ENCODE results near the gene NAP1L4. TPM values are rescaled to one million over a fixed set of nuclear protein-coding genes. Genes with fewer than 3 reads are reported as not detected.
A peak's percentile ranks its signal among the peaks of the same experiment; 100 is the strongest.

Gene NAP1L4
- total and polyA plus RNA-seq, 7 experiments from 2014 or later = 134 to 356 (median 292) TPM

DNA sequence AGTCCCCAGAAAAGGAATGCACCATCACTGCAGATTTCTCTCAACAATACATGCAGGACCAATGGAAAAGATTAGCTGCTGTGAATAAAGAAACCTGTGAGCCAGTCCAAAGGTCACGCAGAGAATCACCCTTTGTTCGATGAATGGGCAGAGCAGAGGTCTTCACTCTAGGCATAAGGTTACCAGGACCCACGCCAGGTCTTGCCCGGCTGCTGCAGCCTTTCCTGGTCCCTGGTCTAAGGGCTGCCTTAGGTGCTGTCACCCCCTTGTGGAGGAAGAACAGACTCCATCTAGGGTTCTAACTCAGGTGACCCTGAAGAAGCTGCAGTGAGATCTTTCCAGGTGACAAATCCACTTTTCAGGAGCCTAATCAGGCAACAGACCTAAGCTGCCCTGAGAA lies 29.0 kb upstream of the NAP1L4 start:
- peak in 7 of 9 donors; percentile 37 to 60 (median 48) for DNase-seq
- Histone ChIP-seq H3K27ac (ENCODE audit: low read depth, low read length) (no peak overlapping the region), H3K27me3 (ENCODE audit: control insufficient read depth in 2 of 2, insufficient read depth in 2 of 2, low read length in 2 of 2) (no peaks in the 10 kb centered on the region), H3K4me1 (ENCODE audit: control insufficient read depth in 2 of 2, insufficient read depth in 2 of 2, low read length in 2 of 2) (peaks cover 0 to 27% of the 10 kb centered on the region in 2 donors), H3K4me3 (ENCODE audit: low read length) (no peak overlapping the region), H3K9me3 (ENCODE audit: control insufficient read depth in 2 of 3, low read length in 3 of 3) (no peaks in the 10 kb centered on the region), H3K36me3 (ENCODE audit: control insufficient read depth in 2 of 3, insufficient read depth in 3 of 3, low read length in 3 of 3) (peaks cover 3 to 47% (median 3%) of the 10 kb centered on the region in 3 experiments)
- peak; percentile 81 for ATAC-seq
- Mint-ChIP-seq H3K4me1 (peaks cover 21 to 54% (median 46%) of the 10 kb centered on the region in 7 donors), H3K4me3 (no peak overlapping the region), H3K9me3 (no peaks in the 10 kb centered on the region), H3K36me3 (peaks cover 4 to 28% (median 7%) of the 10 kb centered on the region in 5 donors), H3K27ac (peak overlapping the region in 2 of 9 donors; percentile 38 to 78), H3K27me3 (no peaks in the 10 kb centered on the region)
- ChIA-PET CTCF (interaction anchor here (0.6 to 4.1 kb wide), 8 partner anchors 28 to 489 kb away, joined by 3 to 43 read pairs (median 4); no protein-coding TSS in a partner anchor), POLR2A (interaction anchor here (0.6 to 1.5 kb wide), 5 partner anchors 32 to 128 kb away, joined by 3 to 5 read pairs (median 4); no protein-coding TSS in a partner anchor)
- intact Hi-C loops (cut with micrococcal nuclease) = loop anchor here (1.0 kb wide), 4 partner anchors 29 to 488 kb away; partner anchors contain the start of gene NAP1L4 (in 1 of the 2)

DNA sequence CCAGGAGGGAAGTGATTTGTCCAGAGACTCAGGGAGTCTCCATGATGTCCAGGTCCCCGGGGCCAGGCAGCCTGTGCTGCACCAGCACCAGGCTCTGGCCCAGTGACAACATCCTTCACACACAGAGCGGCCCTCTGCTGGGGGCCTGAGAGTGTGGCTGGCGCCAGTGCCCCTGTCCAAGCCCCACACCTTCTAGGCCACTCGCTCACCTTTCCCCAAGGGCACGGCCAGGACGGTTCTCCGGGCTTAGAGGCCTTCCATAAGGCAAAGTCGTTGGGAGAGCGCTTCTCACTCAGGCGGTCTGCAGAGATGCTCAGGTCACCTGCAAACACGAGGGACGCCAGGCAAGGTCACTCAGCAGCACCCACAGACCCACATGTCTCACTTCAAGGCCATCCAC lies 27.9 kb upstream of the NAP1L4 start:
- Histone ChIP-seq H3K4me3 (ENCODE audit: low read length) (no peak overlapping the region), H3K36me3 (ENCODE audit: control insufficient read depth in 2 of 3, insufficient read depth in 3 of 3, low read length in 3 of 3) (peaks cover 0 to 46% (median 3%) of the 10 kb centered on the region in 3 experiments), H3K27me3 (ENCODE audit: control insufficient read depth in 2 of 2, insufficient read depth in 2 of 2, low read length in 2 of 2) (no peaks in the 10 kb centered on the region), H3K9me3 (ENCODE audit: control insufficient read depth in 2 of 3, low read length in 3 of 3) (no peaks in the 10 kb centered on the region), H3K4me1 (ENCODE audit: control insufficient read depth in 2 of 2, insufficient read depth in 2 of 2, low read length in 2 of 2) (peaks cover 9 to 38% of the 10 kb centered on the region in 2 donors), H3K27ac (ENCODE audit: low read depth, low read length) (no peak overlapping the region)
- Mint-ChIP-seq H3K4me1 (peaks cover 25 to 65% (median 55%) of the 10 kb centered on the region in 7 donors), H3K27ac (peak overlapping the region in 4 of 9 donors; percentile 16 to 77 (median 68)), H3K36me3 (peaks cover 0 to 25% (median 5%) of the 10 kb centered on the region in 5 donors), H3K9me3 (no peaks in the 10 kb centered on the region), H3K4me3 (peak overlapping the region in 1 of 10 donors; percentile 25), H3K27me3 (no peaks in the 10 kb centered on the region)
- ChIA-PET CTCF (interaction anchor here (0.9 to 4.1 kb wide), 4 partner anchors 29 to 487 kb away, joined by 3 to 43 read pairs (median 8); no protein-coding TSS in a partner anchor), POLR2A (no interaction called here)
- intact Hi-C loops (cut with micrococcal nuclease) = no loop called here
- no peak for DNase-seq
- no peak for ATAC-seq

DNA sequence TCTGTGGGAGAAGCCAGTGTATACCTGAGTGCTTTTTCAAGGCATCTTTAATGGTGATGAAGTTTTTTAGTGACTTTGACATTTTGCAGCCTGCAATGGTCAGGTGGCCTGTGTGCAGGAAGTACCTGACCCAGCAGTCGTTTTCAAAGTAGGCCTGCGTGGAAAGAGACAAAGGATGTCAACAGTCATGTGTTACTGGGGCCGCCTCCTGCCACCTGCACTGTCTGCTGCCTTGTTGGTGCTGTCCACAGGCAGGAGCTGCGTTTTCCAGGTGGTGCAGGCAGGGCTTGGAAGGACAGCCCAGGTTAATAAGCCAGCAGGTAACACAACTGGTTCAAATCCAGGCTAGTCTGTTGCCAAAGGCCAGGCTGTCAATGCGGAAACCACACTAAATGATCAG lies 26.5 kb upstream of the NAP1L4 start:
- peaks cover 0 to 23% (median 5%) of the 10 kb centered on the region in 5 donors for H3K36me3 Mint-ChIP-seq
- no peaks in the 10 kb centered on the region for H3K27me3 Mint-ChIP-seq
- peaks cover 19 to 51% of the 10 kb centered on the region in 2 donors for H3K4me1 ChIP-seq (ENCODE audit: control insufficient read depth in 2 of 2, insufficient read depth in 2 of 2, low read length in 2 of 2)
- no peaks in the 10 kb centered on the region for H3K9me3 Mint-ChIP-seq
- ChIA-PET POLR2A (no interaction called here), CTCF (interaction anchor here (0.6 to 1.0 kb wide), 2 partner anchors 42 to 484 kb away, joined by 3 to 4 read pairs; no protein-coding TSS in a partner anchor)
- no peak overlapping the region for H3K27ac ChIP-seq (ENCODE audit: low read depth, low read length)
- H3K4me3 ChIP-seq (ENCODE audit: low read length) = no peak overlapping the region
- H3K36me3 ChIP-seq (ENCODE audit: control insufficient read depth in 2 of 3, insufficient read depth in 3 of 3, low read length in 3 of 3) = peaks cover 0 to 40% (median 3%) of the 10 kb centered on the region in 3 experiments
- no peaks in the 10 kb centered on the region for H3K9me3 ChIP-seq (ENCODE audit: control insufficient read depth in 2 of 3, low read length in 3 of 3)
- H3K4me1 Mint-ChIP-seq = peaks cover 29 to 77% (median 67%) of the 10 kb centered on the region in 7 donors
- H3K27ac Mint-ChIP-seq = peak overlapping the region in 7 of 9 donors; percentile 34 to 96 (median 75)
- H3K4me3 Mint-ChIP-seq = peak overlapping the region in 2 of 10 donors; percentile 13 to 14
- H3K27me3 ChIP-seq (ENCODE audit: control insufficient read depth in 2 of 2, insufficient read depth in 2 of 2, low read length in 2 of 2) = no peaks in the 10 kb centered on the region
- DNase-seq (no peak), ATAC-seq (no peak)
- intact Hi-C loops (cut with micrococcal nuclease) = no loop called here

DNA sequence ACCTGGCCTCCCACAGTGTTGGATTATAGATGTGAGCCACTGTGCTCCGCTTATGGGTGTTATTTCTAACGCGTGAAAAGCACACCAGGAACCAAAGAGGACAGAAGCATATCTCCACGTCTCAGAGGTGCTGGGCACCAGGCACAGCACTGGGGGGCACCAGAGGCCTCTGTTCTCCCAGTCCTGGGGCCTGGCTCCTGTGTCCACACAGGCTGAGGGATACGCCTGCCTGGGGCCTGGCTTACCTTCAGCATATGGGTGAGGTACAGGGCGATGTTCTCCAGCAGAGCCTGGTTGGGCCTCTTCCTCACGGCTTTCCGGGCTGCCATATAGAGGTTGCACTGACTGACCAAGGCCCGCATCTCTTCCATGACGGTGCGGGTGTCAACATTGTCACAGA lies 24.7 kb upstream of the NAP1L4 start:
- peaks cover 0 to 27% (median 7%) of the 10 kb centered on the region in 5 donors for H3K36me3 Mint-ChIP-seq
- ATAC-seq (no peak), DNase-seq (no peak)
- intact Hi-C loops (cut with micrococcal nuclease) = no loop called here
- Histone ChIP-seq H3K27me3 (ENCODE audit: control insufficient read depth in 2 of 2, insufficient read depth in 2 of 2, low read length in 2 of 2) (no peaks in the 10 kb centered on the region), H3K9me3 (ENCODE audit: control insufficient read depth in 2 of 3, low read length in 3 of 3) (no peaks in the 10 kb centered on the region), H3K27ac (ENCODE audit: low read depth, low read length) (peak overlapping the region; percentile 20), H3K4me1 (ENCODE audit: control insufficient read depth in 2 of 2, insufficient read depth in 2 of 2, low read length in 2 of 2) (peaks cover 30 to 40% of the 10 kb centered on the region in 2 donors), H3K4me3 (ENCODE audit: low read length) (no peak overlapping the region), H3K36me3 (ENCODE audit: control insufficient read depth in 2 of 3, insufficient read depth in 3 of 3, low read length in 3 of 3) (peaks cover 0 to 48% (median 3%) of the 10 kb centered on the region in 3 experiments)
- CTCF ChIA-PET = interaction anchor here (1.2 kb wide), 1 partner anchor 76 kb away, joined by 3 read pairs; no protein-coding TSS in a partner anchor
- no peaks in the 10 kb centered on the region for H3K9me3 Mint-ChIP-seq
- POLR2A ChIA-PET = interaction anchor here (0.6 to 6.0 kb wide), 4 partner anchors 11 to 45 kb away, joined by 3 to 142 read pairs (median 4); partner anchors contain the start of gene NAP1L4
- H3K27ac Mint-ChIP-seq = peak overlapping the region; percentile 38 to 97 (median 89)
- H3K4me1 Mint-ChIP-seq = peaks cover 16 to 65% (median 50%) of the 10 kb centered on the region in 7 donors
- H3K27me3 Mint-ChIP-seq = no peaks in the 10 kb centered on the region
- H3K4me3 Mint-ChIP-seq = peak overlapping the region in 6 of 10 donors; percentile 9 to 60 (median 34)

DNA sequence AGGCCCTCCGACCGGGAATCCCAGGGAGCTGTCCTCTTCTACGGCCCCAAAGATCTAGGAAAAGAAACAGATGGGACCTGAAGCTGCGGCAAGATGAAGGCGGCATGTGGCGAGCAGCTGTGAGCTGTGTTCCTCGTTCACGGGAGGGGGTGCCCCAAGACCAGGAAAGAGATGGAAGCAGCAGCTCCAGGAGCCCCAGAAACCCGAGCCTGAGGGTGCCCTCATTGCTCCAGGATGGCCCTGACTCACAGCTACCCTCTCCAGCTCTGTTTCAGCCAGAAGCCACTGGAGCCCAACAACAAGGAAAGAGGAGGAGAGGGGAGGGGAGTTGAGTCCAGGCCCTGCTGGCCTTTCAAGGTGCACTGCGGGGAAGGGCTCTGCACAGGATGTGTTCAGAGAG lies 23.7 kb upstream of the NAP1L4 start:
- peaks cover under 1 to 32% (median 7%) of the 10 kb centered on the region in 5 donors for H3K36me3 Mint-ChIP-seq
- POLR2A ChIA-PET = interaction anchor here (0.8 to 6.0 kb wide), 6 partner anchors 12 to 363 kb away, joined by 3 to 142 read pairs (median 8); partner anchors contain the start of genes NAP1L4 and ZNF195
- H3K36me3 ChIP-seq (ENCODE audit: control insufficient read depth in 2 of 3, insufficient read depth in 3 of 3, low read length in 3 of 3) = peaks cover 0 to 56% (median 3%) of the 10 kb centered on the region in 3 experiments

DNA sequence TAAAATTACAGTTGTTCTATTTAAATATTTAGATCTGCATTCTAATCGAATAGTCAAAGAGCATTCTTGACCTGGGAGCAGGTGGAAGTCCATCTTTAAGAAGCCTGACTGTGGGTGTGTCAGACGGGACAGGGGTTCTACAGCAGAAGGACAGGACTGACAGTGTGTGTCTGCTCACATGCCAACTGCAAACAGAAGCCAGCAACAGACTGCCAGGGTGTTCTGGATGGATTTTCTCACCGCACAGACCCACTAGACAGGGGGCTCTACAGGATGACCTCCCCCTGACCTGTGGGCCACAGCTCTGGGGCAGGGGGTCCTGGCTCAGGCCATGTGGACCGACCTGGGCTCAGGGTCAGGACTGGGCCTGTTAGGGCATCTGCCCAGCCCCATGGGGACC lies 22.8 kb upstream of the NAP1L4 start:
- Histone ChIP-seq H3K27me3 (ENCODE audit: control insufficient read depth in 2 of 2, insufficient read depth in 2 of 2, low read length in 2 of 2) (no peaks in the 10 kb centered on the region), H3K4me3 (ENCODE audit: low read length) (peak overlapping the region; percentile 46), H3K4me1 (ENCODE audit: control insufficient read depth in 2 of 2, insufficient read depth in 2 of 2, low read length in 2 of 2) (peaks cover 30 to 36% of the 10 kb centered on the region in 2 donors), H3K9me3 (ENCODE audit: control insufficient read depth in 2 of 3, low read length in 3 of 3) (no peaks in the 10 kb centered on the region), H3K27ac (ENCODE audit: low read depth, low read length) (peak overlapping the region; percentile 41), H3K36me3 (ENCODE audit: control insufficient read depth in 2 of 3, insufficient read depth in 3 of 3, low read length in 3 of 3) (peaks cover 0 to 61% (median 3%) of the 10 kb centered on the region in 3 experiments)
- Mint-ChIP-seq H3K9me3 (no peaks in the 10 kb centered on the region), H3K36me3 (peaks cover 2 to 27% (median 8%) of the 10 kb centered on the region in 5 donors), H3K27me3 (no peaks in the 10 kb centered on the region), H3K4me3 (peak overlapping the region; percentile 60 to 82 (median 72)), H3K27ac (peak overlapping the region; percentile 80 to 97 (median 93)), H3K4me1 (peaks cover 11 to 56% (median 40%) of the 10 kb centered on the region in 7 donors)
- no peak for ATAC-seq
- intact Hi-C loops (cut with micrococcal nuclease) = loop anchor here (1.0 to 5.0 kb wide), 11 partner anchors 7 to 614 kb away; partner anchors contain the start of genes CARS1 (in 2 of the 2), NAP1L4 (in 2 of the 2) and TSSC4 (in 1 of the 2)
- ChIA-PET POLR2A (interaction anchor here (1.0 to 6.0 kb wide), 7 partner anchors 11 to 123 kb away, joined by 3 to 142 read pairs (median 7); partner anchors contain the start of gene NAP1L4), CTCF (interaction anchor here (0.9 to 3.4 kb wide), 11 partner anchors 12 to 483 kb away, joined by 3 to 39 read pairs (median 6); partner anchors contain the start of gene NAP1L4)
- DNase-seq = no peak

More for the DNA sequence above, 23.7 kb upstream of the NAP1L4 start:
- intact Hi-C loops (cut with micrococcal nuclease) = loop anchor here (2.0 kb wide), 4 partner anchors 21 to 615 kb away; partner anchors contain the start of genes CARS1 (in 1 of the 2) and TSSC4 (in 1 of the 2)
- Mint-ChIP-seq H3K27me3 (no peaks in the 10 kb centered on the region), H3K4me1 (peaks cover 13 to 56% (median 42%) of the 10 kb centered on the region in 7 donors), H3K27ac (peak overlapping the region; percentile 80 to 97 (median 93)), H3K4me3 (peak overlapping the region in 7 of 10 donors; percentile 4 to 82 (median 38)), H3K9me3 (no peaks in the 10 kb centered on the region)
- peak overlapping the region; percentile 46 for H3K4me3 ChIP-seq (ENCODE audit: low read length)
- no peaks in the 10 kb centered on the region for H3K27me3 ChIP-seq (ENCODE audit: control insufficient read depth in 2 of 2, insufficient read depth in 2 of 2, low read length in 2 of 2)
- H3K9me3 ChIP-seq (ENCODE audit: control insufficient read depth in 2 of 3, low read length in 3 of 3) = no peaks in the 10 kb centered on the region
- H3K27ac ChIP-seq (ENCODE audit: low read depth, low read length) = peak overlapping the region; percentile 41
- CTCF ChIA-PET = interaction anchor here (0.6 to 3.4 kb wide), 8 partner anchors 19 to 484 kb away, joined by 3 to 39 read pairs (median 3); no protein-coding TSS in a partner anchor
- no peak for ATAC-seq
- peaks cover 30 to 36% of the 10 kb centered on the region in 2 donors for H3K4me1 ChIP-seq (ENCODE audit: control insufficient read depth in 2 of 2, insufficient read depth in 2 of 2, low read length in 2 of 2)
- peak in 1 of 9 donors; percentile 5 for DNase-seq

All from naive thymus-derived CD4-positive, alpha-beta T cell (primary cell).